ENCODE data around the gene ZNF142.

Gene ZNF142

DNA sequence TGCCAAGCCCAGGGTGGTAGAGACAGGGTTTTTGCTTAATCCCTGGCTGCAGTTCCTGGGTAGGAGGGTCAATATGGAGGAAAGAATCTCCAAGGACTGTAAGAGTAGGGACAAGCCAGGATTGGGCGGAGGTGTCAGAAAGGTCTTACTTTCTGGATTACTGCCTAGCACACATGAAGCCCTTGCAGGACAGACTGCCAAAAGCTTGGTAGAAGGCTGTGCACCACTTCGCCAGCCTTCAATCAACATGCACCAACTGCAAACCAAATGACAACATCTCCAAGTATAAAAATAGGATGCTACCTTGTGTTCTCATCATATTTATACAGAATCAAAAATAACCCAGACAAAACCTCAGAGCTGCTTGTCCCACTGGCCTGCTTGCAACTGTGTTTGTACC lies 3.7 kb downstream of the ZNF142 start:
- DNase-seq (ENCODE audit: low read depth in 2 of 2, low spot score in 1 of 2) = no peak

DNA sequence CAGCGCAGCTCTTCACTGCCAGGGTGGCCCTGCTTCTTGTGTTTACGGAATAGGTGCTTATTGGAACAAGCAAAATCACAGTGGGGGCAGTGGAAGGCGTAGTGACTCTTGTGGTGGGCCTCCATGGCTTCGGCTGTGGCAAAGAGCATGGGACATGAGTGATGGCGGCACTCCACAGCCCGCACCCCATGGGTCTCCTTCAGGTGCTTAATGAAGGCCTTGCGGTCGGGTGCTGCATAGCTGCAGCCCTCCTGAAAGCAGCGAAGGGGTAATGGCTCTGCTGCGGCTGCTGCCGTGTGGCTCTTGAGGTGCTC lies 10.7 kb downstream of the ZNF142 start:
- DNase-seq (ENCODE audit: low read depth in 2 of 2, low spot score in 1 of 2) = no peak

DNA sequence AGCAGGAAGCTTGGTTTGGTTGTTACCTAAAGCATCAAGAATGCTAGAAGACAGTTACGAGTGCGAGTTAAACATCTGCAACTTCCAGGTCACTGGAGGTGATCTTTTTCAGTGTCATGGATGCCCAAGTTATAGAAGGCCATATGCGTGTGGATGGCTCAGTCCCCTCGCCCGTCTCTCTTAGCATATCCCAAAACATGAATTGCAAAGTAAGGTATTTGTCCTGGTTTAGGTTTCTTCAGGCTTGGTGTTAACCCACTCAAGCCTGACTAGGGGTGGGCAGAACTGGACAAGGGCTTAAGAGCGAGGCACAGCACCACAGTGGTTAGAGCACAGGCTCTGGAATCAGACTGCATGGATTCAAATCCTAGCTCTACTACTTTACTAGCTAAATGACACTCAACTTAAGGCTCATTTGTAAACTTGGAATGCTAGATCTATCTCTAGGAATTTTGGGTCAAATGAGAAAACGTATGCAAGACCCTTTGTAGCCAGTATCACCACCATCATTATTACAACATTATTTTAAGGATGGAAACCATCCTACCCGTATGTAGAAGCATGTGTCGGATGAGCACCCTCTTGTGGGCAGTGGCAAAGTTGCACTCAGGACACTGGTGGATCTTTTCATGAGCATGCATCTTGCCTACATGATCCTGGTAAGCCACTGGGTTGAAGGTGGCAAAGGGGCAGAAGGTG lies 11.2 kb downstream of the ZNF142 start:
- peak; percentile 3 to 12 for DNase-seq (ENCODE audit: low read depth in 2 of 2, low spot score in 1 of 2)

DNA sequence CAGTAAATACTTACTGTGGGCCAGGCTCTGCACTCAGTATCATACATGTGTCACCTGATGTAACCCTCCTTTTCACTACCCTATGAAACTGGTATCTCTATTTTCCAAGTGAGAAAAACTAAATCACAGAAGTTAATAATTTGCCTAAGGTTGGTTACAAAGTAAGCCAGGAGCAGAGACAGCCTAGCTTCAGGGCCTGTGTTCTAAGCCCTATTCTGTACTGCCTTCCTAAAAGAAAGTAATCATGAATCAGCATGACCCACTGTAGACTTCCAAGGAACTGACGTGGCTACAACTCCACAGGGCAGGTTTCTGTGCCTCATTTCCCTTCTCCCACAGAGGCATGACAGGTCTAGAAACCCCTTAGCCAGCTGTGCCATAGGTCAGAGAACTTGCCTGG lies 14.3 kb downstream of the ZNF142 start:
- no peak for DNase-seq (ENCODE audit: low read depth in 2 of 2, low spot score in 1 of 2)

DNA sequence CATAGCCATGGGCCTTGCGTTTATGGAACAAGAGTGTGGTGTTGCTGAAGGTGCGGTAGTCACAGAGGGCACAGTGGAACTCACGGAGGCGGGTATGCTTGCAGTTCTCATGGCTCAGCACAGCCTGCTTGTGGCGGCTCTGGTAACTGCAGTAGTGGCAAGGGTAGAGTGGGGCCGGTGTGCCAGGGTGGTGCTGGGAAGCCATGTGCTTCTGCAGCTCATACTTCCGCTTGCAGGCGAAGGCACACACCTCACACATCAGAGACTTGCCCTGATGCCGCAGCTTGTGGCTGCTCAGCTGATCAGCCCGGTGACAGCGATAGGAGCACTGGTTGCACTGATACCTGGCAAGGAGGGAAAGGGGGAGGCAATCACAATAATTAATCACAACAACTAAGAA lies 14.7 kb downstream of the ZNF142 start:
- no peak for DNase-seq (ENCODE audit: low read depth in 2 of 2, low spot score in 1 of 2)

DNA sequence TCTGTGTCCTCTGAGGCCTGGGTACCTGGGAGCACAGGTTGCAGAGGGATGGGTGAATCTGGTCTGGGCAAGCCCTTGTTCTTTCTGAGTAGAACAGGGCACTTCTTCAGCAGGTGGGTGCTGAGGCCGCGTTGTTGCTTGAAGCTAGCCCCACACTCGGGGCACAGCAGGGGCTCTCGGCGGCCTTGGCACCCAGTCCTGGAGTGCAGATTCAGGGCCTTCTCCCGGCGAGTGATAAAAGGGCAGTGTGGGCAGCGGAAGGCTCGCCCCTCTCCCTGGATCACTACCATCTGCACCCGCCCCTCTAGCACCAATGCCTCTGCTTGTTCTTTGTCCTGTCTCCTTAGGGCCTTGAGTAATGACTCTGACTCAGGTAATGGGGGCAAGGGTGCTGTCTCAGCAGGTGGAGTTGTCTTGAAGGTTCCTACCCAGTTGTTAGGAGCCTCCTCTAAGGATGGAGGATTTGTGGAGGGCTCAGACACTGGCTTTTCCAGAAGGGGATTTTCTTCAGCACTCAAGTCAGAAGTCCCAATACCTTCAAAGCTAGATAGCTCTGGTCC lies 15.6 kb downstream of the ZNF142 start:
- DNase-seq (ENCODE audit: low read depth in 2 of 2, low spot score in 1 of 2) = no peak

DNA sequence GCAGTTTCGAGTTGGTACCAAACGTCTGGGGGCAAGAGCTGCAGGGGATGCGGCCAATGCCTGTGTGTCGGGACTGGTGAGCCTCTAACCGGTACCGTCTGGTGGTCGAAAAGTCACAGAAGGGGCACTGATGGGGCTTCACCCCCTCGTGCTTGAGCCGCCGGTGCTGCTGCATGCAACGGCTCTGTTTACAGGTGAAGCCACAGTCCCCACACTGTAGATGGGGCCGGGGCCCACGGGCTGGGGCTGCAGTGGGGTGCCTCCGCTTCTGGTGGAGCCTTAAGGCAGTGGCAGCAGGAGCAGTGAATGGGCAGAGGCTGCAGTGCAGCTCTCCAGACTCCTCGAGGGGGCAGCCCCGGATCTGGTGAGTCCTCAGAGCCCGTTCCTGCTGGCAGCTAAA lies 16.6 kb downstream of the ZNF142 start:
- DNase-seq (ENCODE audit: low read depth in 2 of 2, low spot score in 1 of 2) = no peak

DNA sequence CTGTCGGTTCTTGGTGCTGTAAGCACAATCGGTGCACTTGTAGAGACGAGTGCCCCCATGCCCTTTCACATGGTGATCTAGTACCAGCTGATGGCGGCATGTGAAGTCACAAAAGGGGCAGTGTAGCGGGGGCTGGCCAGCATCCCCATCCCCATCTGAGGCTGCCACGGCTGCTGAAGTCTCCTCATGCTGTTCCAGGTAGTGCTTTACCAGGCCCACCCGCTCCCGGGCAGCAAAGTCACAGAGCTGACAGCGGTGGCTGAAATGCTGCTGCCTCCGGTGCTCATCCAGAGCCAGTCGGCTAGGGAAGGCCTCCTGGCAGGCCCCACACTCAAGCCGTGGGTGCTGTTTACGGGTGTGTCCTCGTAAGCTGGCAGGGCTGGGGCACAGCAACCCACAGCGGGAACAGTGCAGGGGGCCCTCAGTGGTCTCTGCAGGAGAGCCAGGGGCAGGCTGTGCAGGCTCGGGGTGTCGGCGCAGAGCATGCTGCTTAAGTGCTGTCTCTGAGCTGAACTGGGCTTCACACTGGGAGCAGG lies 17.2 kb downstream of the ZNF142 start:
- DNase-seq (ENCODE audit: low read depth in 2 of 2, low spot score in 1 of 2) = no peak

DNA sequence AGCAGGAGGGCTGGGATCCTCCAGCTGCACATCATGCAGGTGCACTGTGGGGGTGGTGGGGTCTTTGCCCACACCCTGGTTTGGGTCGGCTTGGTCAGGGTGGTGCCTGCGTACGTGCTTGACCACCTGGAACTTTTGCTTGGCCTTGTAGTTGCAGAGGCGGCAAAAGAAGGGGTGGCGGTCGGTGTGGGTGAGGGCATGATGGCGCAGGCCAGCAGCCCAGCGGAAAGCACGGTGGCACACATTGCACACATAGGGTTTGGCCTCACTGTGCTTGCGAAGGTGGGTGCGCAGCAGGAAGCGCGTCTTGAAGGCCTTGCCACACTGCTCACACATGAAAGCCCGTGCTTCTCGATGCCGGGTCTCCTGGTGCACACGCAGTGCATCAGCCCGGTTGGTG lies 21.1 kb downstream of the ZNF142 start:
- DNase-seq (ENCODE audit: low read depth in 2 of 2, low spot score in 1 of 2) = no peak

DNA sequence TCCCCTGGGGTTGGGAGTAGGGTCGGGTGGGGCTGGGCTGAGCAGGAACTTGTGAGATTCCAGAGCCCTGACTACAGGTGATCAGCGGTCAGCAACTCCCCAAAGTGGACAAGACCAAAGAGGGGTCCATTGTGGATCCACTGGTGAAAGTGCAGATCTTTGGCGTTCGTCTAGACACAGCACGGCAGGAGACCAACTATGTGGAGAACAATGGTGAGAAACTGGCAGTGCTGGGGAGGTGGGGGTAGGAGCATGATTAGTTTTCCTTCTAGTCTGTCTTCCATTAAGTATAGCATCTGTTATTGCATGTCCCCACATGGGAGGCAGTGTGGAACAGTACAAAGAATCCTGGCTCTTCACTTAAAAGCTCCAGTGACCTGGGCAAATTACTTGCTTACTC lies 23.7 kb downstream of the ZNF142 start:
- no peak for DNase-seq (ENCODE audit: low read depth in 2 of 2, low spot score in 1 of 2)

DNA sequence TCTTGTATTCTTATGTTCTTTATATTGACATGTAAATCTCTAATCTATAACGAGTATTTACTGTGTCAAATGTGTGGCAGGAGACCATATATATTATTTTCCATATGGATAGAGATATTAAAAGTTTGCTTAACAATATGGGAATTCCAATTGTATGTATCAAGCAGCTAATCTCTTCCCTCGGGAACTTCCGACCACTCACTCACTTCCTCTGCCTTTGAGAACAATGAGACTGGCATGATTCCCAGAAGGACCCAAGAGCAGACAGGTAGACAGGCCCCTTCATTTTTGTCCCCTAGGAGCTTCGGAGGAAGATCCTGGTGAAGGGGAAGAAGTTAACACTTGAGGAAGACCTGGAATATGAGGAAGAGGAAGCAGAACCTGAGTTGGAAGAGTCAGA lies 27.6 kb downstream of the ZNF142 start:
- no peak for DNase-seq (ENCODE audit: low read depth in 2 of 2, low spot score in 1 of 2)

DNA sequence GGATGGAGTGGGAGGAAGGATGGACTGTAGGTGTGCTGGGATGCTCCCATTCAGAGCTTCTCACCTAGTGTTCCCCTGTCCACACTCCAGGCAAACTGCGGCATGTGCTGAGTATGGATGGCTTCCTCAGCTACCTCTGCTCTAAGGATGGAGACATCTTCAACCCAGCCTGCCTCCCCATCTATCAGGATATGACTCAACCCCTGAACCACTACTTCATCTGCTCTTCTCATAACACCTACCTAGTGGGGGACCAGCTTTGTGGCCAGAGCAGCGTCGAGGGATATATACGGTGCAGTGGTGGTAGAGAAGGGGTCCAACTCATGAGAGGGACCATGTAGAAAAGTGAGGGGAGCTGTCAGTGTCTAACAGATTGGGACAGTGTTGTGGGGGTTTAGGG lies 31.5 kb downstream of the ZNF142 start:
- no peak for DNase-seq (ENCODE audit: low read depth in 2 of 2, low spot score in 1 of 2)

DNA sequence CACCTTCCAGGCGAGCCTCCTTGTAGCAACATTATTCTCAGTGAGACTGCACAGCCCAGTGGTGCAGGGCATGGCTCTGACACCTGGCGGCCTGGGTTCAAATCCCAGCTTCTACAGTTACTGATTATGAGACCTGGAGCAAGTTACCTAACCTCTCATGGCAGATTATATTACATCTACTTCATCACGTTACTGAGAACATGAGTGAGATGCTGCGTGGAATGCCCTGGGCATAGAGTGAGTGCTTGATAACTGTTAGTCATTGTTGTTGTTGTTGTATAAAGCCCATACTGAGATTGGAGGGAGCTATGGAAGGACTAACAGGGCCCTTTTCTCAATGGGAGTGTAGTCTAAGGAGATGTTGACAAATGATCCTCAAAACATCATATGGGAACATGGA lies 33.1 kb downstream of the ZNF142 start:
- DNase-seq (ENCODE audit: low read depth in 2 of 2, low spot score in 1 of 2) = no peak

DNA sequence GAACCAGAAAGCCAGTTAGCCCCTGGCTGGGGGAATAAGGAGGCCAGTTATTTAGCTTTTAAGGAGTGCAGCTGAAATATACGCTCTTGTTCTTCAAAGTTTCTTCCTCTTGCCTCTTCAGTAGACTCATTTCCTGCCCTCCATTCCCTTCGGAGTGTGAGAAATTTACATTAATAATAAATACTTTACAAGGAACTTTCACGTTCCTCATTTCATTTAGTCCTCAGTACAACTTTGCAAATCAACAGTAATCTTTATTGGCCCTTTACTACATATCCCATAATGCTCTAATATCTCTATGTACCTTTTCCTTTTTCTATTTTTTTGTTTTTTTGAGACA lies 36.1 kb downstream of the ZNF142 start:
- DNase-seq (ENCODE audit: low read depth in 2 of 2, low spot score in 1 of 2) = no peak

DNA sequence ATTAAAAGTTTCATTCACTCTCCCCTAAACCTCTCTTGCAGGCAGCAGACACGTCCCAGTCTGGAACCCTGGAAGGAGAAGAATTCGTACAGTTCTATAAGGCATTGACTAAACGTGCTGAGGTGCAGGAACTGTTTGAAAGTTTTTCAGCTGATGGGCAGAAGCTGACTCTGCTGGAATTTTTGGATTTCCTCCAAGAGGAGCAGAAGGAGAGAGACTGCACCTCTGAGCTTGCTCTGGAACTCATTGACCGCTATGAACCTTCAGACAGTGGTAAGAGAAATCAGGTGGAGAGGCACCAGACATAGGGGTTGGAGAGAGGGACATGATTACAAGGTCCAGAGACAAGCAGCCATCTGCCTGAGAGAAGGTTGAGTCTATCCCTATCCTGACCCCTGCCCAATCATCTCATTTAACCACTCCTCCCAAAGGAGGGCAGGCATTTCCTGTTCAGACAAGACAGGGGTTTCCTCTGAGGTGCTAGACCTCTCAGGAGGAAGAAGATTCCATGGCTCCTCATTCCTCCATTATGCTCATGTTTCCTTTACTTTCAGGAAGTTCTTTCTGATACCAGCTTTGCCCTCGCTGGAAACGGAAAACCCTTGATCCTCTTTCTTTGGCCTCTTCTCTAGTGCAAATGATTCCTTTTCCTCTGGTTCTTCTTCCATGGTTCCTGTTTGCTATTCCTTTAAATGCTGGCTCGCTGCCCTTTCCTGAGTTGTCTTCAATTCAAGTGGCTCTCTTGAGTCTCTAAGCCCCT lies 36.6 kb downstream of the ZNF142 start:
- DNase-seq (ENCODE audit: low read depth in 2 of 2, low spot score in 1 of 2) = no peak

DNA sequence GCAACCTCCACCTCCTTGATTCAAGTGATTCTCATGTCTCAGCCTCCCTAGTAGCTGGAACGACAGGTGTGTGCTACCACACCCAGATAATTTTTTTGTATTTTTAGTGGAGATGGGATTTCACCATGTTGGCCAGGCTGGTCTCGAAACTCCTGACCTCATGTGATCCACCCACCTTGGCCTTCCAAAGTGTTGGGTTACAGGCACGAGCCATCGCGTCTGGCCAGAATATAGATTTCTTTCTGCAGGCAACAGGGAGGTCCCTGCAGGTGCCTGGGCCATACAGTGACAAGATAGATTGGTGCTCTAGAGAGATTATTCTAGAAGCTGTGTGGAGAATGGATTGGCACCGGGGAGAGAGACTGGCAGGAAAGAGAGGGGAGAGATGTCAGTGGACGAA lies 38.4 kb downstream of the ZNF142 start:
- no peak for DNase-seq (ENCODE audit: low read depth in 2 of 2, low spot score in 1 of 2)

DNA sequence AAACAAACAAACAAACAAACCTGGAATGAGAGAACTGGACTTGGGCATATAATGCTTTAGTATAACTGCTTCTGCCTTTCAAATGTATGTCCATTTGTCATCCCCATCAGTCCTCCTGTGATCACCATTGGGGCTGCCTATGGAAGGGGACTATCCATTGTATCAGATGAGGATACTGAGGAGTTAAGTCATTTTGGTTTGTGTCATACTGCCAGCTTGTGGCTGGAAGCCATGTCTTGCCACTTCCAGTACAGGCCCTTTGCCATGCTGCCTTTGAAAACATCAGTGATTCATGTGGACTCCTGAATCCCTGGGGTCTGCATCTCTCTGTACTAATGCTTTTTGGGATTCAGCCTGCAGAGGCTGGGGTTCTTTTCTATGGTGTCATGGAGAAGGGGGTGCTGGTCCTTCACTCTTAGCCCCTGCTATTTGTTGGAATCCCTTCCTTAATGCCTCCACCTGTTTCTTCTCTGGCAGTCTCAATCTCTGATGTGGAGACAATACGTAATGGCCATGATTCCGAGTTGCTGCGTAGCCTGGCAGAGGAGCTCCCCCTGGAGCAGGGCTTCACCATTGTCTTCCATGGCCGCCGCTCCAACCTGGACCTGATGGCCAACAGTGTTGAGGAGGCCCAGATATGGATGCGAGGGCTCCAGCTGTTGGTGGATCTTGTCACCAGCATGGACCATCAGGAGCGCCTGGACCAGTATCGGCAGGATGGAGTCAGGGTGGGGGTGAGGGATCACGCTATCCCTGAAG lies 41.1 kb downstream of the ZNF142 start:
- no peak for DNase-seq (ENCODE audit: low read depth in 2 of 2, low spot score in 1 of 2)

DNA sequence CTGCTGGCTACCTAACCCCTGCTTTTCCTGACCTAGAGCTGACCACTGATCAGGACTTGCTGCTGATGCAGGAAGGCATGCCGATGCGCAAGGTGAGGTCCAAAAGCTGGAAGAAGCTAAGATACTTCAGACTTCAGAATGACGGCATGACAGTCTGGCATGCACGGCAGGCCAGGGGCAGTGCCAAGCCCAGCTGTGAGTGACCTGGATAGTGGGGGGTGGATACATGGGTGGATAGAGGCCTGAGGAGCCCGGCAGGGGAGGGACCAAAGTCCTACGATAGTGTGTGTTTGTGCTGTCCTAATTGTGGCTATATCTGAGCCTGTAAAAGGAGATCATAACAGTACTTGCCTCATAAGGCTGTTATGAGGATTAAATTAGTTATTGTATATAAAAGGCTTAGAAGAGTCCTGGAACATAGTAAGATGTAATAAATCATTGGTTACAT lies 43.5 kb downstream of the ZNF142 start:
- DNase-seq (ENCODE audit: low read depth in 2 of 2, low spot score in 1 of 2) = no peak

DNA sequence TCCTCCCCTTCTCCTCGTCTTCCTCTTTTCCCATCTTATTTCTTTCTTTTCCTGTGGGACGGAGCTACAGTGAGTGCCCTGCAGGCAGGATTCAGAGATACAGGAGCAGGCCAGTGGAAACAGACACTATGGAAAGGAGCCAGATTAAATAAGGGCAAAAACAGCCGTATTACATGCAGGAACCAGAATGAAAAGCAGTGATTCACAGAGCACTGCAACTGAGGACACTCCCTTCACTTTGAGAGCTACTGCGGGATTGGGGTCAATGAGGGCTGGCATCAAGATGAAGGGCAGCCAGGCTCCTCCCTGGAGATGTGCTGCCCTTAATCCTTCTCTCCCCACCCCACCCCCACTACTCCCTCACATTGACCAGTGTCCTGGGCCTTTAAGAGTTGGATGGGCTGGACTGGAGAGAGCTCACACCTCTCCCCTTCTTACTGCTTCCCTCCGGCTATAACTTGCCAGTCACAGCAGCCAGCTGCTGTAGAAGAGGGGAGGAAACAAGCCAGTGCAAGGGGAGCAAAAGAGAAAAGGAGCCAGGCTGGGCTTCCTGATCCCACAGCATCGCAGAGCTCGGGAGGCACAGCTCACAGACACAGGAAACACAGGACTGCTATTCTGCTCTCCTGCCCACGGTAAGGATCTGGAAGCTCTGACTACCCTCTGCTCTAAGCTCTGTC lies 51.8 kb downstream of the ZNF142 start, which contains the start of gene PLCD4:
Gene PLCD4, plus strand, starts transcription at position 464 of the 680 bp plus-strand sequence. CDS start 7,841 bp downstream, outside the sequence.
- no peak for DNase-seq (ENCODE audit: low read depth in 2 of 2, low spot score in 1 of 2)

DNA sequence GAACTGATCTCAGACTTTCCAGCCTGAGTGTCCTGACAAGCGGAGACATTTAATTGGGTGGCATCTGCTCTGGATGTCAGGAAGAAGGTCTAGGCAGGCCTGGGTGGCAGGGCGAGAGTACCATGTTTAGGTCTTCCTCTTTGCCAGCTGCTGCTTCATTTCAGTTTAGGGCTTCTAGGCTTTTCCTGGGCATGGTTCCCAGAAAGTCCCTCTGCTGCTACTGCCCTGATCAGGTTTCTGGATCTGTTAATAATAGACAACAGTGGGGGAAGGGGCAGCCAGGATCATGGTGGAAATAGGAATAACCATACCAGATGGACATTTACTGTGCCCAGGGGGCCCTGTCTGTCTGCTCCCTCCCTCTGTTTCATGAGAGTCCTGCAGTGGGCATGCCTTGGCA lies 54.0 kb downstream of the ZNF142 start:
- DNase-seq (ENCODE audit: low read depth in 2 of 2, low spot score in 1 of 2) = no peak
